HG03354 (cell line): ENCODE data around the gene LYZL4.

ENCODE experiments used
- ATAC-seq: cut with Tn5 transposase; IDR thresholded peaks from one replicate; pipeline ENCODE4 v1.9.1; 2021; ENCODE audit warnings: mild to moderate bottlenecking; ENCODE audit not compliant: unreplicated experiment, poor library complexity, severe bottlenecking

The LYZL4 gene

GRCh38 chr3:42410370-42411131 is at the start of gene LYZL4:
TSS of gene LYZL4 (minus strand) at chr3:42410610. CDS start at chr3:42407251, 3,359 bp downstream.
- no peak for ATAC-seq

DNA sequence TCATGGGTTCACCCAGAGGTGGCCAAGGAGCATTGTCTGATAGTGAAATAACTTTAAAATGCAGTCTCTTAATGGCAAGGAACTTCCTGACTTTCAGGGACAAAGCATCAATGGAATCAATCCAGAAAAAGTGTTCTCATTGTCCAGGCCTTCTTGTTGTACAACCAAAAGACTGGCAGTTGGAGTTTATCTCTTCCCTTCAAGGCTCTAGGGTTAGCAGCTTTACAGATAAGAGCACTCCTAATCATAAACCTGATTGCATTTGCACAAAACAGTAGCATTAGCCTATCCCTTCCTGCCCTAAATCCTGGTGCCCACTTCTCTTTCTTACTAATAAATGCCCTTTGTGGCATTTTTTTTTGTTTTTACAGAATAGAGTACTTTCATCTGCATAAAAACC is 48.7 kb upstream of the LYZL4 start:
- ATAC-seq, result no peak

- no peak for ATAC-seq
Measured at GRCh38 chr3:42456211-42456610, 45.8 kb upstream of the LYZL4 start.

- no peak for ATAC-seq
Measured at GRCh38 chr3:42451546-42452230, 41.3 kb upstream of the LYZL4 start.

DNA sequence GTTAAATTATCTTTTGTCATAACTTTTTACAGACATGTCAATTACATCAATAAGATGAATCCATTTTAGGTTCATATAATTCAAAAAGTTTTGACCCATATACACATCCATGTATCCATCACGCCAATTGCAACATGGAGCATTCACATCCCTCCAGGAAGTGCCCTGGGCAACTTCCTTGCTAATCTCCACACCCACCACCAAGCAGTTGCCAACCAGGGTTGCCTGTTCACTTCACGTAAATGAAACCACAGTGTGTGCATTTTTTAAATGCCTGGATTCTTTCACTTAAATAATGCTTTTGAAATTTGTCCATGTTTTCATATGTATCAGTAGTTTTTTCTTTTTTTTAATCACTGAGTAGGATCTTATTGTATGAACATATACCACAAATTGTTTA is 40.7 kb upstream of the LYZL4 start:
- ATAC-seq, result no peak

DNA sequence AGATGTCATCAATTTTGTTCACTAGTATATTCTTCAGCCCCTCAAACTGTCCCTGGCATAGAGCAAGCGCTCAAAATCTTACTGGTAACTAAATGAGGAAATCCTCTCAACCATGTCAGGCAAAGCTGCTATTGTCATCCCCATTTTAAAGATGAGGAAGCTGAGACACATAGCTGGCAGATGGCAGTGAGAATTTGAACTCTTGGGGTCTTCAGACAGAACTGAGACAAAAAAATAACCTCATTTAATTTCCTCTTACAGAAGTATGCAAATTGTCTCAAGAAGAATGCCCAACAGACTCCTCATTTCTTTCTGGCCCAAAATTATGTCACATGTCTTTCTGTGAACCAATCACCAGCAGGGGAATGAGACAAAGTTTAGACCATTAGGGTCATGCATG is 40.2 kb upstream of the LYZL4 start:
- no peak for ATAC-seq

DNA sequence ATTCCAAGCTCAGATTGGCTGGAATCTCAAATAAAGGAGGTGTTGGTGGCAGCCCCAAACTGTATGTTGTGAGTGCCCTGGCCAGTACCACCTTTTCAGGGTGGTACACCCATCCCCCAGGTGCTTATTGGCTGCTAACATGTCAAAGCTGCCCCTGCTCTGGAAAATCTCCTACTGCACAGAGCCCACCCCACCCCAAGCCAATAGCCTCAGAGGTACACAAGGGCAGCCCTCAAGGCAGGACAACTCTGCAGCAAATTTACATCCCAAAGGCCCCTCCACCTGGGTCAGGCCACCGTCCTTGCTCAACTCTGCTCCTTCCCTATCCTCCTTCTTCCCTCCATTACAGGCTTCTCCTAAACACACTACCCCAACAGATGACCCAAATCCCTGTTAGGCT is 37.1 kb upstream of the LYZL4 start:
- ATAC-seq, result no peak

GRCh38 chr3:42446111-42447050 is 36.0 kb upstream of the LYZL4 start:
- no peak for ATAC-seq

GRCh38 chr3:42443819-42444436 is 33.5 kb upstream of the LYZL4 start:
- peak; percentile 84 for ATAC-seq

GRCh38 chr3:42443292-42443691 is 32.9 kb upstream of the LYZL4 start:
- ATAC-seq, result no peak

DNA sequence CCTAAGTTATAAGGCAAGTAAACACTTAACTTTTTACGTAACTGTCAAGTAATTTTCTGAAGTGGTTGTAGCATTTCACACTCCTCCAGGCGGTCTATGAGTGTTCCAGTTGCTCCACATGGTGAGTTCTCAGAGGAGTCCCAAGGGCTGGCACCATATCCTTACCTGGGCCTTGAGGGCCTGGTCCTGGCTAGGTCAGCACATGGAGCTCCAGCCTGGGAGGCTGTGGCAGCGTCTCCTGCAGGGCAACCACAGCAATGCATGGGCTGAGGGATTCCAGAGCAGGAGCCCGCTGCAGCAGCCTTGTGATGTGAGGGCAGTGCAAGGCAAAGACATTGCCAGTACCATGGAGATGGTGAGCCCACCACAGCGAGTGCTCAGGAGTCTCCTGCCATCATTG is 32.2 kb upstream of the LYZL4 start:
- no peak for ATAC-seq

- no peak for ATAC-seq
Measured at GRCh38 chr3:42441791-42442190, 31.4 kb upstream of the LYZL4 start.

DNA sequence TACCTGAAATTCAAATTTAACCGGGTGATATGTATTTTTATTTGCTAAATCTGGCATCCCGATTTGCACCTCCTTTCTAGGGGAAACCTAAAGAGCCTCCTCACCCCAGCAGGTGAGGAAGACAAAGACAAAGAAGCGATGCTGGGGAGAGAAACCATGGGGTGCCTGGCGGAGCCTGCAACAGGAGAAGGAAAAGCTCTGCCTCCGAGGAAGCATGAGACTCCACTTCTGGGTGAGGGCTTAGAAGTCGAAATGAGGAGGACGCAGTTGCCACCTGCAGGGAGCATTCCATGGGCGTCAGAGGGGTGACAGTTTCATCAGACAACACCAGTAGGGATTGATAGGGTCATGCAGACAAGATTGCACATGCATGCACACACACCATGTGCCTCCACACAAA is 30.5 kb upstream of the LYZL4 start:
- no peak for ATAC-seq

DNA sequence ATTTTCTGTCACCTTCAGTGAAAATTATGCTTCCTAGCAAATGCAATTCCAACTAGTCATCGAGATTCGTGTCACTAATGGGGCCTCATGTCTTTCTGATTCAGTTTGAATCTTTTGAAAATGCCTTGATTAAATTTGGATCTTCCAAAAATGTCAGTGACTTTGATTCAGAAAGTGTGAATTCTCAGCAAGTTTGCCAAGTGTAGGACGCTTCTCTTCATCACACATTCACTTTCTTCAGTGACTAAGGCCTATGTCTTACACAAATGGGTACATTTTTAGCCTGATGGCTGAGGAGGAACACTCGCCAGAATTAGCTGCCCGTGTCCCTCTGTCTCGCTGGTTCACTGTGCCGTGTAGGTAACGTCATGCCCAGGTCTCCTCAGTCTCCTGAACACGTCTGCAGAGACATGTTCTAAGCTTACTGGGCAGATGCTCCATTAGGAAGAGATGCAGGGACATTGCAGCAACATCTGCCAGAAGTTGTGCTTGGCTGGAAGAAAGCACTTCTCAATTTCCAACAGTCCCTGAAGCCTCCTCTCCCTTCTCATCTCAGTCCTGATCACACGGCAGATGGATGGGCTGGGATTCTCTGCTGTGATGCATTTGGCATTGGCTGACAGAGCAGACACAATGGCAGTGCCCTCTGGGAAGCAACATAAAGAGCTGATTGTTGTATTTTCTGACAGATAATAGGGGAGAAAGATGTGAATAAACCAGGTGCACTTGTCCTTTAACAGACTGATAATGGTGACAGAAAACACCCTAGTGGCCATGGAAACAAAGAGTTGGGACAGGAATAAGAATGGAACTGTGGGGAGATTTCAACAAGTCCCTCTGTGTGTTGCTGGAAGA is 29.1 kb upstream of the LYZL4 start:
- ATAC-seq, result no peak

DNA sequence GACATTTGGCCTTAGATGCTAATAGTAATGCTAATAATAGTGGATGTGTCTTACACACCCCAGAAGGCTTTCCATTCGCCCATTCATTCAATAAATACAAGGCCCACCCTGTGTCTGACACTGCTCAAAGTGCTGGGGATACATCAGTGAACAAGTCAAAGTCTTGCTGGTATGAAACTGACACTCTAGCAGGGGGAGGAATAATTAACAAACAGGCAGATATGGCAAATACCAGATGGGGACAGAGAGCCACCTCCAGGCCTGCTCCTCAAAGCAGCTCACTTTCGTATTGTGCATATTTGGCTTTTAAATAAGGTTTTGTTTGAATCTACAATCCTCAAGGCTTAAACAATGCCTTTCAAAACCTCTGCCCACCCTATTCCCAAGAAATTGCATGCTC is 28.3 kb upstream of the LYZL4 start:
- no peak for ATAC-seq

GRCh38 chr3:42438193-42438592 is 27.8 kb upstream of the LYZL4 start:
- no peak for ATAC-seq

DNA sequence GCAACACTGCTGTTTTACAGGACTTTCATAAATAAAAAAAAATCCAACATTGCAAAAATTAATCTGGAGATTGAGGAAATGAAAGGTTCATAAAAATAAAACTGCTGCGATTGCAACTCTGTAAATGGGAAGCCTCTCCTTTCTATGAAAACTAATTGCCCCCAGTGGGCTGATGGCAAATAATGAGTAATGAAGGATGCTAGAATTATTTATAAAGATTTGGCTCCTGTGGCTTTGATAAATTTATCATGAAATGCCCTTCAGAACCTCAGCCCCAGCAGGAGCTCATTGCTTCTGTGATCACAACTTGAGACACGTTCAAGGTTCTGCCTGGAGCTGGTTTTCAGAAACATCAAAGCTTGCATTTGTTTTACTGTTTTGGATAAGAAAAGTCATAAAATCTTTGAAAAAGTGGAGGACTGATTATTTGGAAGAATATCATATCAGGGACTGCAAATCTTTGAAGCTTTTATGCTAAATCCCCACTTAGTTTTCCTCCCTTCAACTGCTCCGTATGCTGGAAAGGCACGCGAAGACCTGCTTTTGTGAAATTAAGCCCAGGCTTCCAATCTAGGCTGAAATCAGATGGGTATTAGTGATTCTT is 24.5 kb upstream of the LYZL4 start:
- ATAC-seq, result no peak

- ATAC-seq, result no peak
Measured at GRCh38 chr3:42432485-42432884, 22.1 kb upstream of the LYZL4 start.
